Activated gamma-delta T cell (primary cell): ENCODE measurements around the gene LEP.
"Not testable (repeated sequence)": the region's sequence is repeated elsewhere in the genome, so short reads cannot be mapped to it uniquely, and the experiment has no call there.

Source experiments
- DNase-seq: peaks from one replicate; lab custom pipeline; 2025; lab: John Stamatoyannopoulos, UW

LEP gene

GRCh38 chr7:128274246-128274883 lies 33.3 kb downstream of the LEP start:
- no peak for DNase-seq

- no peak for DNase-seq
Observed at GRCh38 chr7:128274884-128275603, 34.0 kb downstream of the LEP start.

GRCh38 chr7:128275681-128276080 lies 34.6 kb downstream of the LEP start:
- DNase-seq: no peak

GRCh38 chr7:128278366-128278765 lies 37.3 kb downstream of the LEP start:
- no peak for DNase-seq

GRCh38 chr7:128279124-128279713 lies 38.1 kb downstream of the LEP start:
- DNase-seq: no peak

- DNase-seq: not testable (repeated sequence)
Observed at GRCh38 chr7:128280451-128280850, 39.4 kb downstream of the LEP start.

GRCh38 chr7:128281605-128282380 lies 40.7 kb downstream of the LEP start:
- DNase-seq: no peak

GRCh38 chr7:128284102-128284501 lies 43.0 kb downstream of the LEP start:
- no peak for DNase-seq

- no peak for DNase-seq
Observed at GRCh38 chr7:128287556-128287955, 46.5 kb downstream of the LEP start.

GRCh38 chr7:128298004-128298403 lies 56.9 kb downstream of the LEP start:
- not testable (repeated sequence) for DNase-seq

GRCh38 chr7:128299109-128299607 lies 58.1 kb downstream of the LEP start:
- DNase-seq: no peak

GRCh38 chr7:128302139-128302538 lies 61.1 kb downstream of the LEP start:
- DNase-seq: no peak

GRCh38 chr7:128303133-128303532 lies 62.1 kb downstream of the LEP start:
- DNase-seq: no peak

GRCh38 chr7:128303643-128304042 lies 62.6 kb downstream of the LEP start:
- no peak for DNase-seq

GRCh38 chr7:128304212-128304611 lies 63.1 kb downstream of the LEP start:
- DNase-seq: no peak

- no peak for DNase-seq
Observed at GRCh38 chr7:128307061-128307460, 66.0 kb downstream of the LEP start.
